Motor neuron (in vitro differentiated cells): ENCODE measurements around the gene IMP3. TPM values are rescaled to one million over a fixed set of nuclear protein-coding genes. Genes with fewer than 3 reads are reported as not detected.
"Not testable (repeated sequence)": the region's sequence is repeated elsewhere in the genome, so short reads cannot be mapped to it uniquely, and the experiment has no call there.

Experiments
- ATAC-seq, 8 experiments: fragments of 200-7000 bp; cut with Tn5 transposase; replicated peaks in 6 of 8; 2 replicates each; pipeline ENCODE4 v1.8.0; 2021; ENCODE audit warnings: mild to moderate bottlenecking in 8 of 8, moderate library complexity in 8 of 8
- H3K27ac ChIP-seq, 2 donors: fragments of 250-450 bp; sonication (Bioruptor Pico); 2 replicates each; pipeline ENCODE4 v1.9.0; 2021; ENCODE audit warnings: antibody characterized with exemption in 2 of 2, mild to moderate bottlenecking in 2 of 2, moderate library complexity in 1 of 2
- H3K4me1 ChIP-seq, 2 donors: fragments of 250-450 bp; sonication (Bioruptor Pico); replicated peaks in 1 of 2; 2 replicates each; pipeline ENCODE4 v1.6.1; 2021; ENCODE audit warnings: antibody characterized with exemption in 2 of 2, mild to moderate bottlenecking in 2 of 2, moderate library complexity in 1 of 2
- H3K4me3 ChIP-seq, 5 donors: fragments of 250-450 bp; sonication (Bioruptor Pico); 2 replicates each; pipeline ENCODE4 v1.9.0; 2021; ENCODE audit warnings: antibody characterized with exemption in 5 of 5, mild to moderate bottlenecking in 5 of 5, moderate library complexity in 4 of 5
- WGBS, 10 experiments: fragments of 450-650 bp; shearing (Covaris generic); methylation state at CpG; one replicate each; pipeline ENCODE4 v1.0.0; 2022; 5-methylcytosine and 5-hydroxymethylcytosine counted together
- in situ Hi-C, 9 experiments: fragments of 400-800 bp; cut with MboI; loops; one replicate each; pipeline ENCODE4 v1.15.0; 2021; ENCODE audit warnings: low sequenced_read_pairs in 9 of 9, low pct_unique_long_range_greater_than_20kb in 2 of 9; ENCODE audit not compliant: unreplicated experiment in 9 of 9
- total RNA-seq, 8 experiments: library from RNA; unstranded; fragments of 300-600 nt; gene quantifications; 2 replicates each; pipeline versions ENCODE4 v1.2.3 to v1.2.4, GENCODE V29; 2022

Gene IMP3
- total RNA-seq, 8 experiments from 2014 or later, result 29.5 to 83.6 (median 42.7) TPM

GRCh38 chr15:75678324-75678690 lies 38.3 kb upstream of the IMP3 start:
- peaks cover 0 to 17% of the 10 kb centered on the region in 2 donors for H3K4me1 ChIP-seq
- not testable (repeated sequence) for ATAC-seq, H3K4me3 ChIP-seq, H3K27ac ChIP-seq
- in situ Hi-C loops, result loop anchor here in 2 of 9 experiments (25.0 kb wide), 1 partner anchor 134 kb away; no protein-coding TSS in a partner anchor
- 87 to 100% (median 92%) methylated on average over 1 to 5 of the region's 6 CpGs; no CpG with 5 or more reads in 2 of the 10 experiments for WGBS, 10 experiments

- in situ Hi-C loops, result loop anchor here in 2 of 9 experiments (25.0 kb wide), 1 partner anchor 135 kb away; no protein-coding TSS in a partner anchor
Measured at GRCh38 chr15:75677465-75678323, 37.7 kb upstream of the IMP3 start.

GRCh38 chr15:75676688-75677464 lies 36.9 kb upstream of the IMP3 start:
- in situ Hi-C loops, result loop anchor here in 2 of 9 experiments (25.0 kb wide), 1 partner anchor 135 kb away; no protein-coding TSS in a partner anchor
- peak in 1 of 8 experiments; percentile 5 for ATAC-seq
- no peak overlapping the region for H3K4me3 ChIP-seq
- WGBS, 10 experiments, result 50 to 100% (median 88%) methylated on average over 1 to 9 of the region's 30 CpGs; no CpG with 5 or more reads in 4 of the 10 experiments
- H3K27ac ChIP-seq, result no peak overlapping the region
- peaks cover 0 to 19% of the 10 kb centered on the region in 2 donors for H3K4me1 ChIP-seq

More at GRCh38 chr15:75677465-75678323, 37.7 kb upstream of the IMP3 start:
- WGBS, 10 experiments, result 67 to 100% (median 90%) methylated on average over 1 to 5 of the region's 16 CpGs; no CpG with 5 or more reads in 6 of the 10 experiments
- no peak overlapping the region for H3K4me3 ChIP-seq
- no peak overlapping the region for H3K27ac ChIP-seq
- ATAC-seq, result peak in 1 of 8 experiments; percentile 3
- peaks cover 0 to 19% of the 10 kb centered on the region in 2 donors for H3K4me1 ChIP-seq

GRCh38 chr15:75675579-75676404 lies 35.8 kb upstream of the IMP3 start:
- no peak overlapping the region for H3K4me3 ChIP-seq
- in situ Hi-C loops, result loop anchor here in 2 of 9 experiments (25.0 kb wide), 1 partner anchor 137 kb away; no protein-coding TSS in a partner anchor
- H3K27ac ChIP-seq, result no peak overlapping the region
- peaks cover 0 to 19% of the 10 kb centered on the region in 2 donors for H3K4me1 ChIP-seq
- peak in 1 of 8 experiments; percentile 5 for ATAC-seq
- WGBS, 10 experiments, result 80 to 100% (median 85%) methylated on average over 1 to 5 of the region's 41 CpGs; no CpG with 5 or more reads in 5 of the 10 experiments

- Histone ChIP-seq H3K4me3 (no peak overlapping the region), H3K4me1 (peaks cover 0 to 19% of the 10 kb centered on the region in 2 donors), H3K27ac (no peak overlapping the region)
- in situ Hi-C loops, result no loop called here
- WGBS, 10 experiments, result 66 to 100% (median 96%) methylated on average over 1 to 7 of the region's 8 CpGs; no CpG with 5 or more reads in 6 of the 10 experiments
- ATAC-seq, result no peak
Measured at GRCh38 chr15:75674366-75674765, 34.3 kb upstream of the IMP3 start.

- in situ Hi-C loops, result no loop called here
- Histone ChIP-seq H3K4me1 (peaks cover 0 to 19% of the 10 kb centered on the region in 2 donors), H3K4me3 (no peak overlapping the region), H3K27ac (no peak overlapping the region)
- ATAC-seq, result peak in 7 of 8 experiments; percentile 8 to 87 (median 36)
- WGBS, 10 experiments, result 17 to 76% methylated on average over 1 to 2 of the region's 10 CpGs; no CpG with 5 or more reads in 8 of the 10 experiments
Measured at GRCh38 chr15:75673426-75674235, 33.6 kb upstream of the IMP3 start.

GRCh38 chr15:75672646-75673425 lies 32.8 kb upstream of the IMP3 start:
- in situ Hi-C loops, result no loop called here
- Histone ChIP-seq H3K4me3 (no peak overlapping the region), H3K27ac (no peak overlapping the region), H3K4me1 (peaks cover 0 to 19% of the 10 kb centered on the region in 2 donors)
- 33 to 80% (median 51%) methylated on average over 1 to 8 of the region's 14 CpGs; no CpG with 5 or more reads in 4 of the 10 experiments for WGBS, 10 experiments
- ATAC-seq, result peak; percentile 19 to 74 (median 39)

- H3K27ac ChIP-seq, result no peak overlapping the region
- in situ Hi-C loops, result no loop called here
- 29 to 80% (median 41%) methylated on average over 1 to 5 of the region's 11 CpGs; no CpG with 5 or more reads in 4 of the 10 experiments for WGBS, 10 experiments
Measured at GRCh38 chr15:75671730-75672602, 31.9 kb upstream of the IMP3 start.

GRCh38 chr15:75669879-75670212 lies 29.8 kb upstream of the IMP3 start:
- H3K4me3 ChIP-seq, result no peak overlapping the region
- in situ Hi-C loops, result no loop called here
- ATAC-seq, result no peak
- no peak overlapping the region for H3K27ac ChIP-seq
- 92% methylated on average over 4 of the region's 6 CpGs; no CpG with 5 or more reads in 9 of the 10 experiments for WGBS, 10 experiments
- H3K4me1 ChIP-seq, result peaks cover 0 to 13% of the 10 kb centered on the region in 2 donors

More at GRCh38 chr15:75671730-75672602, 31.9 kb upstream of the IMP3 start:
- H3K4me1 ChIP-seq, result peaks cover 0 to 13% of the 10 kb centered on the region in 2 donors
- H3K4me3 ChIP-seq, result no peak overlapping the region
- ATAC-seq, result no peak

GRCh38 chr15:75669191-75669878 lies 29.3 kb upstream of the IMP3 start:
- no peak for ATAC-seq
- H3K4me1 ChIP-seq, result peaks cover 0 to 13% of the 10 kb centered on the region in 2 donors
- in situ Hi-C loops, result no loop called here
- no peak overlapping the region for H3K4me3 ChIP-seq
- WGBS, 10 experiments, result 77 to 100% (median 80%) methylated on average over 1 to 7 of the region's 14 CpGs; no CpG with 5 or more reads in 7 of the 10 experiments
- no peak overlapping the region for H3K27ac ChIP-seq
